Measurements from ENCODE around the gene LCN10. TPM values are rescaled to one million over a fixed set of nuclear protein-coding genes. Genes with fewer than 3 reads are reported as not detected.

The LCN10 gene
- total and polyA plus RNA-seq, 2 donors (not counting 3 experiments of a cell fraction or from before 2014, with no cell fraction given): not detected

DNA sequence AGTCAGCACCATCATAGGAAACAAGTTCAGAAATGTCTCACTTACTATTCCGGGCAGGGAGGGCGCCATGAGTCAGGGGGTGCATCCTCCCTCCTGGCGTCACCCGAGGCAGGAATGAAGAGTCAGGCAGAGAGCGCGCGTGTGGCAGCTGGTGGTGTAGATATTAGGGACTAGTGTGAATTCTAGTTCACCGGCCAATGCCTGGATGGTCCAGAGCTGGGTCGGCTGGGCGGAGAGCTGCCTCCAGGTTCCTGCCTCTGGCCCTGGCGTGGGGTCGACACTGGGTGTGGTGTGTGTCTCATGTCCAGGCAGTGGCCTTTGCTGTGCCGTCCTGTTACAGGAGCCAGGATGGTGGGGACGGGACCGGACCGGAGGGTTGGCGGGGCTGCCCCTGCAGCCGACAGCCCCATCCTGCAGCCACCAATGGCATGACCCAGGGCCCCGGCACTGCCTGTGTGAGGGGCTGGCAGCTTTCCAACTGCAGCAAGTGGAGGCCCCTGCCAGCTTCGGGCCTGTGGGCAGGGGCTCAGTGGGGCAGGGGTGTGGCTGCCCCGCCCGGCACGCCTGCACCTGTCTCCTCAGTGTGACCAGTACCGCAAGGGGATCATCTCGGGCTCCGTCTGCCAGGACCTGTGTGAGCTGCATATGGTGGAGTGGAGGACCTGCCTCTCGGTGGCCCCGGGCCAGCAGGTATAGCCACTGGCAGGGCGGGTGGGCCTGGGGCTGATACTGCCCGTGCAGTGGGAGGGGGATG, 21.2 kb downstream of the LCN10 start:
- dilution Hi-C loops (cut with MboI; ENCODE audit: extremely low pct_ligation_motif_present, low sequenced_read_pairs): no loop called here
- H3K27ac ChIP-seq (ENCODE audit: insufficient read depth, low read depth, low read length): peak overlapping the region; percentile 69
- DNase-seq (ENCODE audit: low read depth, low spot score): peak; percentile 87
- peaks cover 65% of the 10 kb centered on the region for H3K4me1 ChIP-seq (ENCODE audit: control insufficient read depth, extremely low read depth, insufficient read depth, low read length)
- TF ChIP-seq FOS (IDR thresholded peaks at IDR 0.05; ENCODE audit: borderline replicate concordance, insufficient read depth, low read length) (peak; percentile 88), POLR2AphosphoS5 (IDR thresholded peaks at IDR 0.05; ENCODE audit: insufficient read depth, low read depth, low read length) (peak; percentile 62), POLR2A (IDR thresholded peaks at IDR 0.05; ENCODE audit: low read depth, low read length) (peak; percentile 76), EZH2 (IDR thresholded peaks at IDR 0.05; ENCODE audit: borderline replicate concordance, low read depth, low read length, severe bottlenecking) (no peak), MYC (IDR thresholded peaks at IDR 0.05; ENCODE audit: low read depth, low read length) (peak; percentile 27), GATA2 (IDR thresholded peaks at IDR 0.05; ENCODE audit: insufficient read depth, insufficient read length, low read depth, low read length) (peak; percentile 16), JUN (IDR thresholded peaks at IDR 0.05; ENCODE audit: borderline replicate concordance, insufficient read depth, insufficient read length, low read depth) (peak; percentile 51)
- TF ChIP-seq, protein P1, sequence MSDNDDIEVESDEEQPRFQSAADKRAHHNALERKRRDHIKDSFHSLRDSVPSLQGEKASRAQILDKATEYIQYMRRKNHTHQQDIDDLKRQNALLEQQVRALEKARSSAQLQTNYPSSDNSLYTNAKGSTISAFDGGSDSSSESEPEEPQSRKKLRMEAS (IDR thresholded peaks at IDR 0.05; ENCODE audit: insufficient read depth, insufficient read length): peak; percentile 15
- TF ChIP-seq, protein P2, sequence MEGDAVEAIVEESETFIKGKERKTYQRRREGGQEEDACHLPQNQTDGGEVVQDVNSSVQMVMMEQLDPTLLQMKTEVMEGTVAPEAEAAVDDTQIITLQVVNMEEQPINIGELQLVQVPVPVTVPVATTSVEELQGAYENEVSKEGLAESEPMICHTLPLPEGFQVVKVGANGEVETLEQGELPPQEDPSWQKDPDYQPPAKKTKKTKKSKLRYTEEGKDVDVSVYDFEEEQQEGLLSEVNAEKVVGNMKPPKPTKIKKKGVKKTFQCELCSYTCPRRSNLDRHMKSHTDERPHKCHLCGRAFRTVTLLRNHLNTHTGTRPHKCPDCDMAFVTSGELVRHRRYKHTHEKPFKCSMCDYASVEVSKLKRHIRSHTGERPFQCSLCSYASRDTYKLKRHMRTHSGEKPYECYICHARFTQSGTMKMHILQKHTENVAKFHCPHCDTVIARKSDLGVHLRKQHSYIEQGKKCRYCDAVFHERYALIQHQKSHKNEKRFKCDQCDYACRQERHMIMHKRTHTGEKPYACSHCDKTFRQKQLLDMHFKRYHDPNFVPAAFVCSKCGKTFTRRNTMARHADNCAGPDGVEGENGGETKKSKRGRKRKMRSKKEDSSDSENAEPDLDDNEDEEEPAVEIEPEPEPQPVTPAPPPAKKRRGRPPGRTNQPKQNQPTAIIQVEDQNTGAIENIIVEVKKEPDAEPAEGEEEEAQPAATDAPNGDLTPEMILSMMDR (IDR thresholded peaks at IDR 0.05; ENCODE audit: extremely low read depth in 1 of 2, insufficient read depth in 1 of 2, low read depth in 1 of 2, low read length in 2 of 2): no peak
- no peaks in the 10 kb centered on the region for H3K27me3 ChIP-seq (ENCODE audit: control insufficient read depth in 2 of 2, insufficient read depth in 2 of 2, low read length in 2 of 2)
- H4K20me1 ChIP-seq (replicated peaks; ENCODE audit: control insufficient read depth, extremely low read depth, insufficient read depth, low read length): no peaks in the 10 kb centered on the region
- H3K9me1 ChIP-seq (replicated peaks; ENCODE audit: control insufficient read depth, extremely low read depth, insufficient read depth, low read length): no peaks in the 10 kb centered on the region
- H3K4me3 ChIP-seq (replicated peaks in 1 of 3; ENCODE audit: insufficient read depth in 1 of 3, low read depth in 1 of 3, low read length in 3 of 3): no peak overlapping the region
- BruUV-seq (replicated peaks): no TSS peak
- peak overlapping the region; percentile 14 for H3K9ac ChIP-seq (replicated peaks; ENCODE audit: extremely low read depth, insufficient read depth, low read length)
- CTCF ChIA-PET: interaction anchor here (1.4 kb wide), 1 partner anchor 28 kb away, joined by 3 read pairs; no protein-coding TSS in a partner anchor
- POLR2A ChIA-PET: interaction anchor here (1.0 to 1.6 kb wide), 2 partner anchors 8 to 47 kb away, joined by 3 to 9 read pairs; no protein-coding TSS in a partner anchor
- H3K79me2 ChIP-seq (ENCODE audit: control insufficient read depth, insufficient read depth, low read length): peaks cover 72% of the 10 kb centered on the region
- no peaks in the 10 kb centered on the region for H3K9me3 ChIP-seq (replicated peaks; ENCODE audit: control insufficient read depth, insufficient read depth, low read length)
- FAIRE-seq: peak; percentile 99
- peaks cover 12 to 42% of the 10 kb centered on the region in 2 experiments for H3K36me3 ChIP-seq (ENCODE audit: control insufficient read depth in 2 of 2, extremely low read depth in 1 of 2, insufficient read depth in 2 of 2, low read length in 2 of 2)
- no peak overlapping the region for H3K4me2 ChIP-seq (ENCODE audit: insufficient read depth, low read length)
- no peak overlapping the region for H2AFZ ChIP-seq (ENCODE audit: low read depth, low read length)
- intact Hi-C loops (cut with micrococcal nuclease): loop anchor here (1.0 kb wide), 1 partner anchor 8 kb away; no protein-coding TSS in a partner anchor
